Measurements from ENCODE around the gene RBFOX2.
"Not testable (repeated sequence)": the region's sequence is repeated elsewhere in the genome, so short reads cannot be mapped to it uniquely, and the experiment has no call there.

Gene RBFOX2

DNA sequence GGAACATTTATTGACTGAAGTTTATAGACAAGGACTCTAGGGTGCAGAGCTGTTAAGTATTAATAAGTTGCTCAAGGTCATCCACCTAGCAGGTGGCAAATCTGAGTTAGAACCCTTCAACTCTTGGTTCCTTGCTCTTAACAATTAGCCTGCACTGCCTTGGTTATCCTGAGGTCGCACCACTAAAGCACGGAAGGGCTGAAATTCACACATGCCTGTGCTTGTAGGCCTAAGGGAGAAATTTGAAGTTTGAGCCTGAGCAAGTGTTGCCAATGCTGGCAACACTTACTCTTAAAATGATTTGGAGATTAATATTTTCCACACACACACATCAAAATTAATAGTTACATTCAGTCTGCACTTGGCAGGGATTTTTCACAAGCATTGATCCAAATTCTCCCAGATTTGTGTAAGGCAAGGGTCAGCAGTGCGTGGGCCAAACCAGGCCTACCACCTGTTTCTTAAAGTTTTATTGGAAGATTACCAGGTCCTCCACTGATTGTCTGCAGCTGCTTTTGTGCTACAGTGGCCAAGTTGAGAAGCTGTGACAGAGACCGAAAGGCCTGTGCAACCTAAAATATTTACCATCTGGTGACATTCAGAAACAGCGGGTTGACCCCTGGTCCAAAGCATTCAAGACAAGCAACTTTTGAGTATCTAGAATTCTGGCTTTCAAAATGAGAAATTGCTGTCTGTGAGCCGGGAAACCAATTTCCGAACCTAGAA lies 294.7 kb downstream of the RBFOX2 start:
- DNase-seq (ENCODE audit: low spot score) = no peak

DNA sequence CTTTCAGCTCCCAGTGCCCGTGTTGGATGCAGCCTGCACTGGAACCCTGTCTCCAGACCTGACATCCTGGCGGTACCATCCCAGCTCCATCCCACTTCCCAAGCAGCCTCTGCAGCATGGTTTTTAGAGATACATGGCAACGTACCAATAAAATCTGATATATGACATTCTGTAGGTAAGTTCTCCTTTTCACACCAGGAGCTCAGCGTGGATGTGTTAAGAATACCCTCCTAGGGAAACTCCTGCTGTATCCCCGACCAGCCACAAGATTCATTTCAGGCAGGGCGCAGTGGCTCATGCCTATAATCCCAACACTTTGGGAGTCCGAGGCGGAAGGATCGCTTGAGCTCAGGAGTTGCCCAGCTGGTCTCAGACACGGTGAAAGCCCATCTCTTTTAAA lies 295.6 kb downstream of the RBFOX2 start:
- no peak for DNase-seq (ENCODE audit: low spot score)

DNA sequence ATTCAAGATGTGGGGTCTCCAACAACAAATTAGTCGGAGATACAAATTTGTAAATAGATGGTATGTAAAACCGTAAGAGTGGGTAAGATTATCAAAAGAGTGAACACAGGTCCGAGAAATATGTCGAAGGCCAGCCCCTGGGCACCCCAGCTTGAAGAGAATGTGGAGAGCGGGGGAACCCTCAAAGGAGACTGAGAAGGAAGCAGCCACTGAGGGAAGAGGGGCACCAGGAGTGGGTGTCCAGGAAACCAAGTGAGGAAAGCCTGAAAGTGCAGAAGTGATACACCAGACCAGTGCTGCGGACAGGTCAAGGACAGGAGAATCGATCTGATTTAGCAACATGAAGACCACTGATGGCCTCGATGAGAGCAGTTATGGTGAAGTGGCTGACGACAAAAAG lies 296.5 kb downstream of the RBFOX2 start:
- no peak for DNase-seq (ENCODE audit: low spot score)

GRCh38 chr22:35731321-35731720 lies 297.3 kb downstream of the RBFOX2 start:
- no peak for DNase-seq (ENCODE audit: low spot score)

- DNase-seq (ENCODE audit: low spot score) = no peak
Observed at GRCh38 chr22:35729309-35729698, 299.3 kb downstream of the RBFOX2 start.

- no peak for DNase-seq (ENCODE audit: low spot score)
Observed at GRCh38 chr22:35728639-35729308, 299.9 kb downstream of the RBFOX2 start.

- DNase-seq (ENCODE audit: low spot score) = no peak
Observed at GRCh38 chr22:35727436-35727835, 301.2 kb downstream of the RBFOX2 start.

DNA sequence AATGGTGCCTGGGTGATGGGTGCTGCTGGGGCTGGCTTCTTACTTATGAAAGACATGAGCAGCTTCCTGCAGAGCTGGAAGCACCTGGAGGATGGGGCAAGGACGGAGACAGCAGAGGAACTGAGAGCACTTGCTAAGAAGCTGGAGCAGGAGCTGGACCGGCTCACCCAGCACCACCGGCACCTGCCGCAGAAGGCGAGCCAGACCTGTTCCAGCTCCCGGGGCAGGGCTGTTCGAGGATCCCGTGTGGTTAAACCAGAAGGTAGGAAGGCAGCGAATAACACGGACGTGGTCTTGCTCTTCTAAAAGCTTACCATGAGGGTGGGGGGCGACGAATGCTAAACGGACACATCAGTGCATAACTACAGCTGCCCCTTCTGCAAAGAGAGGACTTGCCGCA lies 301.7 kb downstream of the RBFOX2 start:
- DNase-seq (ENCODE audit: low spot score) = no peak

GRCh38 chr22:35726398-35726797 lies 302.2 kb downstream of the RBFOX2 start:
- no peak for DNase-seq (ENCODE audit: low spot score)

GRCh38 chr22:35725521-35725920 lies 303.1 kb downstream of the RBFOX2 start:
- no peak for DNase-seq (ENCODE audit: low spot score)

- no peak for DNase-seq (ENCODE audit: low spot score)
Observed at GRCh38 chr22:35721960-35722359, 306.7 kb downstream of the RBFOX2 start.

- DNase-seq (ENCODE audit: low spot score) = no peak
Observed at GRCh38 chr22:35719212-35719875, 309.3 kb downstream of the RBFOX2 start.

DNA sequence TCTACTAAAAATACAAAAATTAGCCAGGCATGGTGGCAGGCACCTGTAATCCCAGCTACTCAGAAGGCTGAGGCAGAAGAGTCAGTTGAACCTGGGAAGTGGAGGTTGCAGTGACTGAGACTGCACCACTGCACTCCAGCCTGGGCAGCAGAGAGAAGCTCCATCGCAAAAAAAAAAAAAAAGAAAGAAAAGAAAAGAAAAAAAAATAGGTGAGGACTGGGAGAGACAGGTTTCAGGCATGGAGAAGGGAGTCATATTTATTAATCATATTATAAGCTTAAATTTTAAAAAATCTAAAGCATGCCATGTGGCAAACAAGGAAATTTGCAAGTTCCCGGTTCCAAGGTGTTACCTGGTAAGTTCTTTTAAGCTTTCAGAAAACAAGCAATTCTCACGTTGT lies 311.1 kb downstream of the RBFOX2 start, which contains the start of gene APOL5:
Gene APOL5, plus strand, starts transcription at position 301 of the 400 bp plus-strand sequence. Its CDS starts 0 bp downstream, at position 301.
- DNase-seq (ENCODE audit: low spot score) = no peak

GRCh38 chr22:35712672-35713071 lies 316.0 kb downstream of the RBFOX2 start:
- no peak for DNase-seq (ENCODE audit: low spot score)

DNA sequence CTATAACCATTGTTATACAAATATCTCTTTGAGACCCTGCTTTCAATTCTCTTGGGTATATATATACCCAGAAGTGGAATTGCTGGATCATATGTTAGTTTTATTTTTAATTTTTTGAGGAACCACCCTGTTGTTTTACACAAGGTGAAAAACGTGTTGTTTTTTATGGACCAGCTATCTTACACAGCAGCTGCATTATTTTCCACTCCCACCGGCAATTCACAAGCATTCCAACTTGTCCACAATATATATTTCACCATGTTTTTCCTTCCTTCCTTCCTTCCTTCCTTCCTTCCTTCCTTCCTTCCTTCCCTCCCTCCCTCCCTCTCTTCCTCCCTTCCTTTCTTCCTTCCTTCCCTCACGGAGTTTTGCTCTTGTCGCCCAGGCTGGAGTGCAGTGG lies 317.3 kb downstream of the RBFOX2 start:
- no peak for DNase-seq (ENCODE audit: low spot score)

DNA sequence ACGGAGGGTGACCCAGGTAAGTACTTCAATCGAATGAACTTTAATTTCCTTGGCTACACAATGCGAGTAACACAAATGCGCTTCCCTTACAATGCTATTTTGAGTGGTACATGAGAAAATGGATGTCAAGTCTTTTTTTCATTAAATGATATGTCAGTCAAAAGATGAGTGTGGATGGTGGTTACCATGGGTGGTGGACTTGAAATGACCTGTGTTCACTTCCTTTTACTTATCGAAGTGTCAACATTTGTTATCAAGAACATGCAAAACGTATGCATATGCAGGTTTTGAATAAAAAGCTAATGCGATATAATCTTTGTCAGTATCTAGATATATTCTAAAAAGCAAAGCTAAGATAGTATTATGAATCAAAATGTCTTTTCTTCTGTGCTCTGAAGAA lies 319.7 kb downstream of the RBFOX2 start:
- no peak for DNase-seq (ENCODE audit: low spot score)

- no peak for DNase-seq (ENCODE audit: low spot score)
Observed at GRCh38 chr22:35708453-35708852, 320.2 kb downstream of the RBFOX2 start.

DNA sequence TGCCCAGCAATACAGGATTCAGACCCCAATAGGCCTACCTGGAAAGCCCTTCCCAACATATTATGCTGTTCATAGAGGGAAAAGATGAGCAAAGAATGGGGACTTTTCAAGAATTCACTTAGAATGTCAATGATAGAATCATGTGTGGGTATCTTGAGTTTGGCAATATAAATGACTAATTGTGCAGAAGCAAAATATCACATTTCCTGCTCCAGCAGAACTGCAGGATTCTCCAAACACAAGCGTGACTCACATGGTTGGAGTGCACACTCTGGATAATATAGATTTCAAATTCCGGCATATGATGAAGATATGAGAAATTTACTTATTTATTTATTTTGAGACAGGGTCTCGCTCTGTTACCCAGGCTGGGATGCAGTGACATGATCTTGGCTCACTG lies 323.5 kb downstream of the RBFOX2 start:
- no peak for DNase-seq (ENCODE audit: low spot score)

GRCh38 chr22:35703861-35704584 lies 324.6 kb downstream of the RBFOX2 start:
- DNase-seq (ENCODE audit: low spot score) = no peak

GRCh38 chr22:35699852-35700251 lies 328.8 kb downstream of the RBFOX2 start:
- DNase-seq (ENCODE audit: low spot score) = not testable (repeated sequence)

GRCh38 chr22:35697142-35697541 lies 331.5 kb downstream of the RBFOX2 start:
- no peak for DNase-seq (ENCODE audit: low spot score)

DNA sequence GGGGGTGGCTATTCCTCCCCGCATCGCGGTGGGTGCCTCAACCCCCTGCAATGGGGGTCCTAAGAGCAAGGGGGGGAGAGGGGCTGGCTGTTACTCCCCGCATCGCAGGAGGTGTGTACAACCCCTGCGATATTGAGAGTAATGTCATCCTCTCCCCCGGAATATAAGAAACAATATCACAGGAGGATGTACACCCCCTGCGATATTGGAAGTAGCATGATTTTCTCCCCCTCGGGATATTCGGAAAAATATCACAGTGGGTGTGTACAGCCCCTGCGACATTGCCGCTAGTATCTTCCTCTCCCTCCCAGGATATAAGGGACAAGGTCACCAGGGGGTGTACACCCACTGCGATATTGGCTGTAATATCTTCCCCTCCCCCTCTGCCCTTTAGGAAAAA lies 333.4 kb downstream of the RBFOX2 start:
- DNase-seq (ENCODE audit: low spot score) = no peak
